ENCODE data around the gene AARSD1.

The AARSD1 gene

GRCh38 chr17:42901535-42902229 is 62.6 kb downstream of the AARSD1 start:
- DNase-seq: no peak
- Histone ChIP-seq H3K36me3 (no peaks in the 10 kb centered on the region), H3K9me3 (ENCODE audit: severe bottlenecking) (no peaks in the 10 kb centered on the region), H3K27me3 (ENCODE audit: insufficient read depth, low read depth, severe bottlenecking) (no peaks in the 10 kb centered on the region), H3K4me3 (ENCODE audit: low read depth, low read length) (no peak overlapping the region), H3K27ac (no peak overlapping the region)
- TF ChIP-seq CTCF (IDR thresholded peaks at IDR 0.05; ENCODE audit: low read depth, low read length): no peak
